Loucy (cell line): ENCODE measurements around the gene B4GALT3.

Source experiments
- H2AFZ ChIP-seq: fragments of 200-600 bp; sonication (generic); 2 replicates; pipeline ENCODE4 v1.6.0; 2016; ENCODE audit warnings: antibody characterized with exemption, mild to moderate bottlenecking, low read length, moderate library complexity
- H3F3A ChIP-seq: fragments of 200-600 bp; 2 replicates; pipeline ENCODE4 v1.6.0; 2016; ENCODE audit warnings: antibody characterized with exemption, low read depth, mild to moderate bottlenecking
- H3K27me3 ChIP-seq: fragments of 200-600 bp; sonication (generic); 2 replicates; pipeline ENCODE4 v1.6.1; 2014; ENCODE audit warnings: low read length, mild to moderate bottlenecking; ENCODE audit not compliant: insufficient read depth, poor library complexity, severe bottlenecking
- H3K36me3 ChIP-seq: fragments of 200-600 bp; sonication (generic); 2 replicates; pipeline ENCODE4 v1.6.1; 2016; ENCODE audit warnings: low read length; ENCODE audit not compliant: insufficient read depth
- H3K4me1 ChIP-seq: fragments of 200-600 bp; sonication (generic); 2 replicates; pipeline ENCODE4 v1.5.1; 2014; ENCODE audit warnings: low read length, mild to moderate bottlenecking; ENCODE audit not compliant: insufficient read depth, poor library complexity, severe bottlenecking
- H3K4me2 ChIP-seq: fragments of 200-600 bp; sonication (generic); 2 replicates; pipeline ENCODE4 v1.6.0; 2014; ENCODE audit warnings: antibody characterized with exemption, low read length, low read depth, mild to moderate bottlenecking; ENCODE audit not compliant: poor library complexity, severe bottlenecking
- H3K4me3 ChIP-seq: fragments of 200-600 bp; sonication (generic); 2 replicates; pipeline ENCODE4 v1.5.1; 2014; ENCODE audit warnings: low read length, mild to moderate bottlenecking, mixed read lengths; ENCODE audit not compliant: poor library complexity, severe bottlenecking
- H3K79me2 ChIP-seq: fragments of 200-600 bp; sonication (generic); 2 replicates; pipeline ENCODE4 v1.6.1; 2014; ENCODE audit warnings: low read length; ENCODE audit not compliant: insufficient read depth
- H3K9ac ChIP-seq: fragments of 200-600 bp; sonication (generic); 2 replicates; pipeline ENCODE4 v1.6.0; 2014; ENCODE audit warnings: mild to moderate bottlenecking, low read depth, low read length, moderate library complexity; ENCODE audit not compliant: poor library complexity, severe bottlenecking
- H3K9me2 ChIP-seq: fragments of 200-600 bp; sonication (generic); replicated peaks from 2 replicates; pipeline ENCODE4 v1.6.1; 2016; ENCODE audit warnings: low read depth, low read length, mixed read lengths
- H3K9me3 ChIP-seq: fragments of 200-600 bp; sonication (generic); 2 replicates; pipeline ENCODE4 v1.6.1; 2014; ENCODE audit warnings: mild to moderate bottlenecking, antibody characterized with exemption, low read length, low read depth; ENCODE audit not compliant: insufficient read depth
- H4K20me1 ChIP-seq: fragments of 200-600 bp; sonication (generic); 2 replicates; pipeline ENCODE4 v1.6.0; 2014; ENCODE audit warnings: antibody characterized with exemption, low read length, mild to moderate bottlenecking; ENCODE audit not compliant: insufficient read depth, poor library complexity, severe bottlenecking
- CTCF ChIP-seq: fragments of 200-600 bp; sonication (generic); conservative IDR thresholded peaks from 2 replicates; pipeline ENCODE4 v1.5.1; 2014; ENCODE audit warnings: mild to moderate bottlenecking, antibody characterized with exemption, low read length
- EZH2phosphoT487 ChIP-seq: fragments of 200-600 bp; IDR thresholded peaks from 2 replicates; pipeline ENCODE4 v1.6.1; 2018; ENCODE audit warnings: antibody characterized with exemption, mild to moderate bottlenecking, moderate library complexity, borderline replicate concordance

The B4GALT3 gene

GRCh38 chr1:161179698-161180097, 2.4 kb upstream of the B4GALT3 start:
- Histone ChIP-seq H3K27me3 (no peaks in the 10 kb centered on the region), H3K36me3 (peaks cover 2% of the 10 kb centered on the region; the same call in 1 of the 2 replicates), H3K9ac (no peak overlapping the region), H4K20me1 (peaks cover 6% of the 10 kb centered on the region), H3K9me2 (no peaks in the 10 kb centered on the region), H3K4me2 (no peak overlapping the region), H2AFZ (no peak overlapping the region), H3K4me3 (no peak overlapping the region), H3F3A (no peaks in the 10 kb centered on the region), H3K4me1 (peaks cover 57% of the 10 kb centered on the region), H3K79me2 (peaks cover 25% of the 10 kb centered on the region), H3K9me3 (no peaks in the 10 kb centered on the region)
- TF ChIP-seq EZH2phosphoT487 (no peak), CTCF (no peak)

- peak overlapping the region; percentile 80 for H3K9ac ChIP-seq
- H3K9me3 ChIP-seq: no peaks in the 10 kb centered on the region
- 0 out of 2 replicates have a peak, but pooled peaks have one; percentile 2 for TF ChIP-seq CTCF
- TF ChIP-seq EZH2phosphoT487: no peak
- no peaks in the 10 kb centered on the region for H3K27me3 ChIP-seq
- no peaks in the 10 kb centered on the region for H3F3A ChIP-seq
- H3K9me2 ChIP-seq: no peaks in the 10 kb centered on the region
- 0 out of 2 replicates have a peak overlapping the region, but pooled peaks have one; percentile 89 for H2AFZ ChIP-seq
- H3K79me2 ChIP-seq: peaks cover 26% of the 10 kb centered on the region
- peak overlapping the region; percentile 93 for H3K4me3 ChIP-seq
- H3K36me3 ChIP-seq: peaks cover 15% of the 10 kb centered on the region; the same call in 1 of the 2 replicates
- peaks cover 42% of the 10 kb centered on the region for H3K4me1 ChIP-seq
- H3K4me2 ChIP-seq: peak overlapping the region; percentile 78
- peaks cover 6% of the 10 kb centered on the region for H4K20me1 ChIP-seq
These were observed 583 bp upstream of the B4GALT3 start for GRCh38 chr1:161177936-161178244.

GRCh38 chr1:161176468-161177111, 717 bp downstream of the B4GALT3 start:
- Histone ChIP-seq H3K27me3 (no peaks in the 10 kb centered on the region), H3K4me1 (peaks cover 29% of the 10 kb centered on the region), H3K9ac (peak overlapping the region; percentile 80), H4K20me1 (peaks cover 6% of the 10 kb centered on the region), H3K9me2 (no peaks in the 10 kb centered on the region), H3F3A (no peaks in the 10 kb centered on the region), H3K4me3 (peak overlapping the region; percentile 93), H2AFZ (peak overlapping the region; percentile 89), H3K36me3 (peaks cover 23% of the 10 kb centered on the region; the same call in 1 of the 2 replicates), H3K4me2 (peak overlapping the region; percentile 78), H3K9me3 (no peaks in the 10 kb centered on the region), H3K79me2 (peaks cover 27% of the 10 kb centered on the region)
- TF ChIP-seq CTCF: no peak
- no peak for TF ChIP-seq EZH2phosphoT487
